GM21786 (cell line): Measurements from ENCODE around the gene RFNG.

ENCODE experiments used
- ATAC-seq: cut with Tn5 transposase; IDR thresholded peaks from one replicate; pipeline ENCODE4 v1.9.1; 2021; ENCODE audit not compliant: unreplicated experiment

Gene RFNG

GRCh38 chr17:82089723-82090548 lies 38.3 kb upstream of the RFNG start:
- no peak for ATAC-seq

GRCh38 chr17:82088838-82089722 lies 37.5 kb upstream of the RFNG start:
- ATAC-seq, result no peak

- ATAC-seq, result no peak
Observed at GRCh38 chr17:82087961-82088837, 36.6 kb upstream of the RFNG start.

- no peak for ATAC-seq
Observed at GRCh38 chr17:82086941-82087906, 35.6 kb upstream of the RFNG start.

- no peak for ATAC-seq
Observed at GRCh38 chr17:82085931-82086764, 34.5 kb upstream of the RFNG start.

GRCh38 chr17:82085031-82085861 lies 33.6 kb upstream of the RFNG start:
- no peak for ATAC-seq

GRCh38 chr17:82084373-82085030 lies 32.9 kb upstream of the RFNG start:
- no peak for ATAC-seq

- no peak for ATAC-seq
Observed at GRCh38 chr17:82083533-82084359, 32.1 kb upstream of the RFNG start.

- ATAC-seq, result no peak
Observed at GRCh38 chr17:82083009-82083408, 31.4 kb upstream of the RFNG start.

- ATAC-seq, result no peak
Observed at GRCh38 chr17:82082456-82082855, 30.8 kb upstream of the RFNG start.

- ATAC-seq, result no peak
Observed at GRCh38 chr17:82081966-82082365, 30.4 kb upstream of the RFNG start.

GRCh38 chr17:82081546-82081945 lies 29.9 kb upstream of the RFNG start:
- ATAC-seq, result no peak

- no peak for ATAC-seq
Observed at GRCh38 chr17:82080789-82081464, 29.3 kb upstream of the RFNG start.

- ATAC-seq, result no peak
Observed at GRCh38 chr17:82080048-82080788, 28.6 kb upstream of the RFNG start.

GRCh38 chr17:82079001-82079677 lies 27.5 kb upstream of the RFNG start:
- no peak for ATAC-seq
